HepG2 (cell line): ENCODE measurements around the gene SMYD5. TPM values are rescaled to one million over a fixed set of nuclear protein-coding genes. Genes with fewer than 3 reads are reported as not detected.
A peak's percentile ranks its signal among the peaks of the same experiment; 100 is the strongest.

Experiments
- ATM ChIP-seq: fragments of 450-650 bp; IDR thresholded peaks from 2 replicates; pipeline ENCODE4 v1.7.1; 2017; ENCODE audit warnings: mild to moderate bottlenecking, borderline replicate concordance
- BATF2 ChIP-seq: sonication (generic); formaldehyde crosslinking; IDR thresholded peaks from 2 replicates; pipeline ENCODE4 v1.8.0; 2022; ENCODE audit warnings: mild to moderate bottlenecking, missing genetic modification reagents, moderate library complexity
- BORCS8-MEF2B ChIP-seq: sonication (generic); formaldehyde crosslinking; IDR thresholded peaks from 2 replicates; pipeline ENCODE4 v1.8.0; 2022; ENCODE audit warnings: mild to moderate bottlenecking, missing genetic modification reagents
- CBX2 ChIP-seq, 2 experiments: fragments of 200-600 bp in 1 of 2; sonication (generic); formaldehyde crosslinking in 1 of 2; IDR thresholded peaks; 2 replicates each; pipeline versions ENCODE4 v1.7.0 to v1.8.1; 2018 to 2022; ENCODE audit warnings: low read depth in 2 of 2, low read length in 1 of 2, mild to moderate bottlenecking in 1 of 2, missing genetic modification reagents in 1 of 2
- CCAR2 ChIP-seq: fragments of 200-400 bp; formaldehyde crosslinking; optimal IDR thresholded peaks from 2 replicates; pipeline ENCODE3; 2018; ENCODE audit warnings: low read depth, mild to moderate bottlenecking, low read length, moderate library complexity
- DNMT1 ChIP-seq: sonication (generic); formaldehyde crosslinking; IDR thresholded peaks from 2 replicates; pipeline ENCODE4 v1.5.1; 2020; ENCODE audit warnings: mild to moderate bottlenecking, missing genetic modification reagents
- HDAC1 ChIP-seq: sonication (generic); formaldehyde crosslinking; IDR thresholded peaks from 2 replicates; pipeline ENCODE4 v1.5.1; 2020; ENCODE audit warnings: mild to moderate bottlenecking, missing genetic modification reagents
- HHEX ChIP-seq: IDR thresholded peaks from 2 replicates; pipeline ENCODE4 v1.6.1; 2016; ENCODE audit warnings: control low read depth
- KLF15 ChIP-seq: sonication (generic); formaldehyde crosslinking; IDR thresholded peaks from 2 replicates; pipeline ENCODE4 v1.8.1; 2023; ENCODE audit warnings: borderline replicate concordance, mild to moderate bottlenecking, inconsistent platforms, missing genetic modification reagents, mixed read lengths
- NR3C1 ChIP-seq: sonication (generic); formaldehyde crosslinking; IDR thresholded peaks from 2 replicates; pipeline ENCODE4 v1.4.0; 2020; ENCODE audit warnings: missing genetic modification reagents
- RXRA ChIP-seq: sonication (generic); formaldehyde crosslinking; IDR thresholded peaks from 2 replicates; pipeline ENCODE4 v1.5.1; 2020; ENCODE audit warnings: missing genetic modification reagents
- SALL1 ChIP-seq: sonication (generic); formaldehyde crosslinking; IDR thresholded peaks from 2 replicates; pipeline ENCODE4 v1.8.0; 2022; ENCODE audit warnings: mild to moderate bottlenecking, missing genetic modification reagents
- SOX13 ChIP-seq, 3 experiments: fragments of 450-650 bp in 1 of 3; sonication (generic) in 1 of 3; formaldehyde crosslinking in 1 of 3; IDR thresholded peaks in 2 of 3; conservative IDR thresholded peaks in 1 of 3; 2 replicates each; pipeline versions ENCODE4 v1.5.0 to v1.6.1; 2016 to 2020; ENCODE audit warnings: antibody characterized with exemption in 1 of 3, mild to moderate bottlenecking in 1 of 3, missing compliant biosample characterization in 1 of 3, missing genetic modification reagents in 1 of 3, moderate library complexity in 1 of 3
- SP5 ChIP-seq: IDR thresholded peaks from 2 replicates; pipeline ENCODE4 v1.6.1; 2016; ENCODE audit warnings: low read depth, borderline replicate concordance
- STAG1 ChIP-seq: sonication (generic); formaldehyde crosslinking; IDR thresholded peaks from 2 replicates; pipeline ENCODE4 v1.4.0; 2020; ENCODE audit warnings: missing genetic modification reagents
- ZBTB10 ChIP-seq: sonication (generic); formaldehyde crosslinking; IDR thresholded peaks from 2 replicates; pipeline ENCODE4 v1.4.0; 2020; ENCODE audit warnings: missing genetic modification reagents, borderline replicate concordance
- ZC3H13 ChIP-seq: sonication (generic); formaldehyde crosslinking; IDR thresholded peaks from 2 replicates; pipeline ENCODE4 v1.8.1; 2023; ENCODE audit warnings: mild to moderate bottlenecking, missing genetic modification reagents, moderate library complexity
- ZNF180 ChIP-seq: sonication (generic); formaldehyde crosslinking; IDR thresholded peaks from 2 replicates; pipeline ENCODE4 v1.4.0; 2020; ENCODE audit warnings: low read depth, missing genetic modification reagents, borderline replicate concordance
- ZNF205 ChIP-seq: IDR thresholded peaks from 2 replicates; pipeline ENCODE4 v1.6.1; 2018; ENCODE audit warnings: missing biosample characterization, missing genetic modification reagents
- ZNF337 ChIP-seq: sonication (generic); formaldehyde crosslinking; IDR thresholded peaks from 2 replicates; pipeline ENCODE4 v1.5.1; 2020; ENCODE audit warnings: missing genetic modification reagents, low read depth, mild to moderate bottlenecking, borderline replicate concordance
- ZNF552 ChIP-seq: sonication (generic); formaldehyde crosslinking; IDR thresholded peaks from 2 replicates; pipeline ENCODE4 v1.9.0; 2022; ENCODE audit warnings: missing genetic modification reagents, mild to moderate bottlenecking, borderline replicate concordance
- ZNF557 ChIP-seq: sonication (generic); formaldehyde crosslinking; IDR thresholded peaks from 2 replicates; pipeline ENCODE4 v1.4.0; 2020; ENCODE audit warnings: missing genetic modification reagents
- ZNF564 ChIP-seq: sonication (generic); formaldehyde crosslinking; IDR thresholded peaks from 2 replicates; pipeline ENCODE4 v1.8.1; 2023; ENCODE audit warnings: mild to moderate bottlenecking, missing genetic modification reagents
- ZNF577 ChIP-seq: sonication (generic); formaldehyde crosslinking; IDR thresholded peaks from 2 replicates; pipeline ENCODE4 v1.4.0; 2020; ENCODE audit warnings: mild to moderate bottlenecking, low read depth, missing genetic modification reagents, borderline replicate concordance
- ZNF724P ChIP-seq: sonication (generic); formaldehyde crosslinking; IDR thresholded peaks from 2 replicates; pipeline ENCODE4 v1.8.0; 2022; ENCODE audit warnings: missing genetic modification reagents, borderline replicate concordance
- polyA plus RNA-seq, 8 experiments: library from polyadenylated mRNA; depleted of rRNA in 3 of 8; stranded (reverse) in 7 of 8; unstranded in 1 of 8; fragments of >200 nt; fragmentation: Illumina TruSeq in 4 of 8; extraction: Trizol in 4 of 8; gene quantifications; 2 replicates each; pipeline versions ENCODE4 v1.2.1 to v1.2.3, GENCODE V29; 2011 to 2016; ENCODE audit warnings: low read depth in 4 of 8, missing spikeins in 1 of 8, mixed read lengths in 1 of 8; ENCODE audit not compliant: insufficient read depth in 1 of 8
- total RNA-seq, 5 experiments: library from RNA; depleted of rRNA; stranded (reverse); fragments of >200 nt; fragmentation: Illumina TruSeq; extraction: Trizol; gene quantifications; 2 replicates each; pipeline ENCODE4 v1.2.3, GENCODE V29; 2016; ENCODE audit warnings: low read depth in 1 of 5
- TF ChIP-seq, protein P1 (sequence below): IDR thresholded peaks from 2 replicates; pipeline ENCODE4 v1.6.1; 2018; ENCODE audit warnings: missing genetic modification reagents

Gene SMYD5
- total and polyA plus RNA-seq, 2 of the 13 experiments (the other 11 are each of a cell fraction or from before 2014, with no cell fraction given), result 55.8 to 70.4 TPM

DNA sequence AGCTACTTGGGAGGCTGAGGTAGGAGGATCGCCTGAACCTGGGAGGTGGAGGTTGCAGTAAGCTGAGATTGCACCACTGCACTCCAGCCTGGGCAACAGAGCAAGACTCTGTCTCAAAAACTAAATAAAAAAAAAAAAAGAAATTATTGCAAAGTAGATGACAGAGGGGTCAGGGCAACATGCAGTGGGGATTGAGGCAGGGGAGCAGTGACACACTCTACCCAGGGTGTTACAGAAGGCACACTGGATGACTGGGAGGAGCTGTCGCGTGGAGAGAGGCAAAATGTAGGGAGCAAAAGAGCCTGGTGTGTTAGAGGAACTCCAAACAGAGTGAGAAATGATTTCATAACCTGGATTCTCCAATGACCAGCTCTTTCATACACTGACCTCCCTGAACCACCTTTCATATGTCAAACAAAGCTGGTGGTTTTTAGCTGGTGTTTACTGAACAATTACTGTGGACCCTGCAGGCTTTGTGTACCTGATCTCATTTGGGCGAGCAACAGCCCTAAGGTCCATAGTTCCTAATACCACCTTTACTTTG is 48.1 kb downstream of the SMYD5 start (continued):
- TF ChIP-seq SALL1 (peak; percentile 98), ZNF564 (CRISPR knock-in tag) (0 out of 2 replicates have a peak, but pooled peaks have one; percentile 31), SOX13 (IDR thresholded peaks at IDR 0.05) (peak; percentile 84), SOX13 (CRISPR knock-in tag; conservative IDR thresholded peaks at IDR 0.05 in 1 of 2, IDR thresholded peaks at IDR 0.05 in 1 of 2) (peak in 1 of 2 experiments; percentile 96; a peak in 2 of 4 replicates), ZNF337 (no peak), CBX2 (IDR thresholded peaks at IDR 0.05; ENCODE audit: low read depth, low read length) (no peak), CBX2 (CRISPR knock-in tag; IDR thresholded peaks at IDR 0.05; ENCODE audit: low read depth) (no peak), ZNF557 (CRISPR knock-in tag) (no peak), HDAC1 (CRISPR knock-in tag) (peak; percentile 70), ZNF724P (no peak), DNMT1 (no peak), BORCS8-MEF2B (peak; percentile 19; the same call in 1 of the 2 replicates), STAG1 (CRISPR knock-in tag) (no peak), NR3C1 (no peak), RXRA (CRISPR knock-in tag) (peak; percentile 22; the same call in 1 of the 2 replicates), ZC3H13 (0 out of 2 replicates have a peak, but pooled peaks have one; percentile 46), ZNF577 (CRISPR knock-in tag) (no peak), HHEX (peak; percentile 42; the same call in 1 of the 2 replicates), BATF2 (CRISPR knock-in tag) (no peak), ZNF552 (CRISPR knock-in tag) (no peak), ZNF180 (CRISPR knock-in tag) (no peak), KLF15 (no peak), SP5 (CRISPR knock-in tag) (peak; percentile 80), ATM (no peak), ZBTB10 (no peak), ZNF205 (CRISPR knock-in tag) (peak; percentile 84), CCAR2 (no peak)
- TF ChIP-seq, protein P1, sequence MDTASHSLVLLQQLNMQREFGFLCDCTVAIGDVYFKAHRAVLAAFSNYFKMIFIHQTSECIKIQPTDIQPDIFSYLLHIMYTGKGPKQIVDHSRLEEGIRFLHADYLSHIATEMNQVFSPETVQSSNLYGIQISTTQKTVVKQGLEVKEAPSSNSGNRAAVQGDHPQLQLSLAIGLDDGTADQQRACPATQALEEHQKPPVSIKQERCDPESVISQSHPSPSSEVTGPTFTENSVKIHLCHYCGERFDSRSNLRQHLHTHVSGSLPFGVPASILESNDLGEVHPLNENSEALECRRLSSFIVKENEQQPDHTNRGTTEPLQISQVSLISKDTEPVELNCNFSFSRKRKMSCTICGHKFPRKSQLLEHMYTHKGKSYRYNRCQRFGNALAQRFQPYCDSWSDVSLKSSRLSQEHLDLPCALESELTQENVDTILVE (CRISPR knock-in tag), result peak; percentile 71; the same call in 1 of the 2 replicates
